GM18502 (cell line): ENCODE data around the gene LOXHD1.

Experiments
- ATAC-seq: cut with Tn5 transposase; IDR thresholded peaks from one replicate; pipeline ENCODE4 v1.9.1; 2021; ENCODE audit warnings: mild to moderate bottlenecking; ENCODE audit not compliant: unreplicated experiment, poor library complexity

LOXHD1 gene

DNA sequence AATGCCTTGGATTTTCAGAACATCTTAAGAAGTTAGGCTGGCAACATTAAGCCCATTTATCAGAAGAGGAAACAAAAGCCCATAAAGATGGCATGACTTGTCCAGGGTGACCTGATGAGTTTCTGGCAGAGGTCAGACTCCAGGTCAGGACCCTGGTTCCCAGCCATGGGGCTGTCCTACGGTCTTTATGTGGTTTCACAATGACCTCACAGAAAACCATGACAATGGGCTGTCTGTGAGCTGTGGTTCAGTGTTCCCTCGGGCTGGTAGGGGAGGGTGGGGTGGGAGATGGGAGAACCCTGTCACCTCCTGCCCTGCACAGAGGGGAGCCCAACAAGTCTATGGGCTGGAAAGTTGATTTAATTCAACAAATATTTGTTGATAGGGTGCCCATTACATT lies 101.8 kb downstream of the LOXHD1 start:
- no peak for ATAC-seq

DNA sequence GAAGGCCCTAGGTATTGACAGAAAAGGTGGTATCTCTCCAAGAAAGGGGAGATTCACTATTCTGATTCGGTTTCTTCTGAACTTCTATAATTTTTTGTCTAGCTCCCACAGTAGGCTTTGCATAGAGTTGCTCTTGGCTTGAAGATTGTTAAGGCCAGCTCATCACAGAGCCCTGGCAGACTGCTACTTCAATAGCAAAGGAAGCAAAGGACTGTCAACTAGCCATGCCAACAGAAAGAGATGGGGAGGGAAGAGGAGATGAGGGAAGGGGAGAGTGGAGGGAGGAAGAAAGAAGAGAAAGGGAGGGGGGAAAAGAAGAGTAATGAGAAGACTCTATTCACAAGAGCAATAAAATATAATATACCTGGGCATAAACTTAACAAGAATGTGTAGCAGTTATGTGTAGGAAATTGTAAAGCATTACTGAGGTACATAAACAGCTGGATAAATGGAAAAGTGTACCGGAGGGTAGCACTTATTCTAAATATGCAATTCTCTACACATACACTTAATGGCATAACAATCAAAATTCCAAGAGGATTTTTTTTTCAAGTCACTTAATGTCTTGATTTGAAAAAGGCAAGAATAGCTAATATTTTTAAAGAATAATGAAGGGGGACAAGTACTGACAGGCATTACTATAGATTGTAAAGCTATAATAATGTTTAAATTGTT lies 102.5 kb downstream of the LOXHD1 start:
- no peak for ATAC-seq

DNA sequence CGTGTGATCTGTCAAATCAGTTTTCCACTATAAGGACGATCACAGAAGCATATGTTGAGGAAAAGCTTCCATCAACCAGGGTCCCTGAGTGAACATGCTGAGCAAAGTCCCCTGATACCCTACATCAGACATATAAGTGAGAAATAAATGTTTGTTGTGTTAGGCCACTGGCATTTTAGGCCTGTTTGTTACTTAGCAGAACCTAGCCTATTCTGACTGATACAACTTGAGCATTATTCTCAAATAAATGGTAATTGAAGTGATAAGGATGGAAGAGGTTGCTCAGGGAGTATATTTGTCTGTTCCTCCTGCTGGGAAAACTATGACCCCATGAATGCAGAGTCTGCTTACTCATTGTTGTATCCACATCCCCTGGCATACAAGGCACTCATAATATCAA lies 106.4 kb downstream of the LOXHD1 start:
- ATAC-seq, result no peak

DNA sequence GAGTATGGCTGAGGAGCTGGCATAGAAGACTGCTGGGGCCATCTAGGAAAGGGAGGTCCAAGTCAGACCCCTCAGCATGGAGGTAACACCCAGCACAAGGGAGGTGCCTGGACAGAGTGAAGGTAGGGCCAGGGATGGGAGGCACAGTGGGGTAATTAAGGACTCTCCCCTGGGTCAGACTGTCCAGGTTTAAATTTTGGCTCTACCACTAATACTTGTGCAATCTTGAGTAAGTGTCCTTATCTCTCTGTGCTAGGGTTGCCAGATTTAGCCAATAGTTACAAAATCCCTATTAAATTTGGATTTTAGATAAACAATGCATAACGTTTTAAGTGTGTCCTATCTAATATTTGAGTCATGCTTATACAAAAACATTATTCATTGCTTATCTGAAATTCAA lies 109.5 kb downstream of the LOXHD1 start:
- ATAC-seq, result no peak

DNA sequence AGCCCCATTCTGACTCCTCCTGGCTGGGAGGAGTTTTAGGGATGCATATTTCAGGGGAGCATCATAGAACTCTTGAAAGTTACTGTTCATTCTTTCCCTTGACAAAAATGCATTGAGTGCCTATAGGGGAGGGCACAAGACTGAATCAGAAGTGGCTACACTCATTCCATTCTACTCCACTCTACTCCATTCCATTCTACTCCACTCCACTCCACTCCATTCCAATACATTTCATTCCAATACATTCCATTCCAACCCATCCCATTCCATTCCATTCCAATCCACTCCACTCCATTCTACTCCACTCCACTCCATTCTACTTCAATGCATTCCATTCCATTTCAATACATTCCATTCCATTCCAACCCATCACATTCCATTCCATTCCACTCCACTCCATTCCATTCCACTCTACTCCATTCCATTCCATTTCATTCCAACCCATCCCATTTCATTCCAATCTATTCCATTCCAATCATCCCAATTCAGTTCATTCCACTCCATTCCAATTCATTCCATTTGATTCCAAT lies 110.8 kb downstream of the LOXHD1 start:
- no peak for ATAC-seq

DNA sequence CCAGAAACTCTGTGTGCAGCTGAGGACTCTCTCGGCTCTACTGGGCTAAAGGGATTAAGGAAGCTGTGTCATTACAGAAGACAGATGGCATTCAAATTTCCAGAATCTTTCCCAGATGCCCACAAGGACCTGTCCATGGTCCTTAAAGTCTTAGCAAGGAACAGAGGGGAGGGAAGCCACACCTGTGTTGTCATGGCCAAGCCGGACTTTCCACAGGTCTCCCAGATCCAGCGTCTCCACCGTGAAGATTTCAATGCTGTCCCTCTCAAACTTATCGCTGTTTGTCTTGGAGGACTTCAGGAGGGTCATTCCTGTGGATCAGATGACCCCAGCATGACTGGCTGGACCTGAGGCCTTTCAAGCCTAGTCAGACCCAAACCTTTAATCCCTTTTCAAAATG lies 114.5 kb downstream of the LOXHD1 start:
- no peak for ATAC-seq

DNA sequence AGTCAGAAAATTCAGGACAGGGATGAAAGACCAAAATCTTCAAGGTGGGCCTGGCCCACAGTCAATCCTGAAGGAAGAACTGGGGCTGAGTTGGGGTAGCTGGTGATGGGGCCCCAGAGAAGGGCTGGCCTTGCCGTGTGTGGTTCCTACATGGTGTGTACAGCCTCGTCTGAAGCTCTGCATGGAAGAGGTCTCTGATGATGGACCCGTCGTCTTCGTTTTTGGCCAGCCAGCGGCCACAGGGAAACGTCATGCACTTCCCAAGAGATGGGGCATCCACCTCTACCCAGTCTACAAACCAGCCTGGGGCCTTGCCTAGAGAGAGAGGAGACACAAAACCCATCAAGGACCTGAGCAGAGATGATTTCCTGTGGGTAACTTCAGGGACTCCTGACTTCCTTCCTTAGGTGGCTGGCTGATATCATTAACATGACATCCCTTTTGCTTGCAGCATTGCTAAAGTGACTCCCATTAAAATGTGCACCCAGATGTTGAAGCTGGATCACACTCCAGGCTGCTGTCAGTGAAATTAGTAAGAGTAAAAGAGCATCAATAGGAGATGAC lies 115.3 kb downstream of the LOXHD1 start:
- ATAC-seq, result no peak

DNA sequence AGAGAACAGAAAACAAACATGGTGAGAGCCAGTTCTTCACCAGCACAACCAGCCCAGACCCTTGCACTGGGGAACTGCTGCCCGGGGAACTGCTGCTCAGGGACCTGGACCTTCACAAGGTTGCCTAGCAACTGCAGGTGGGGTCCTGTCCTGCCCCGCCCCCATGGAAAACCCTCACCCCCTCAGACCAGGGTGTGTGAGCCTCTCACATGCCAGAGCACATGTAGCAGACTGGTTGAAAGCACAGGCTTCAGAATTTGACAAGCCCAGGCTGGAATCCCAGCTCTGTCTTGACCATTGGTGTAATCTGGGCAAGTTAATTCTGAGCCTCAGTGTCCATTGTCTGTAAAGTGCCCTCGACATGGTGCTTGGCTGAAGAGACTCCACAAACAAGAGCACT lies 118.6 kb downstream of the LOXHD1 start:
- ATAC-seq, result no peak

DNA sequence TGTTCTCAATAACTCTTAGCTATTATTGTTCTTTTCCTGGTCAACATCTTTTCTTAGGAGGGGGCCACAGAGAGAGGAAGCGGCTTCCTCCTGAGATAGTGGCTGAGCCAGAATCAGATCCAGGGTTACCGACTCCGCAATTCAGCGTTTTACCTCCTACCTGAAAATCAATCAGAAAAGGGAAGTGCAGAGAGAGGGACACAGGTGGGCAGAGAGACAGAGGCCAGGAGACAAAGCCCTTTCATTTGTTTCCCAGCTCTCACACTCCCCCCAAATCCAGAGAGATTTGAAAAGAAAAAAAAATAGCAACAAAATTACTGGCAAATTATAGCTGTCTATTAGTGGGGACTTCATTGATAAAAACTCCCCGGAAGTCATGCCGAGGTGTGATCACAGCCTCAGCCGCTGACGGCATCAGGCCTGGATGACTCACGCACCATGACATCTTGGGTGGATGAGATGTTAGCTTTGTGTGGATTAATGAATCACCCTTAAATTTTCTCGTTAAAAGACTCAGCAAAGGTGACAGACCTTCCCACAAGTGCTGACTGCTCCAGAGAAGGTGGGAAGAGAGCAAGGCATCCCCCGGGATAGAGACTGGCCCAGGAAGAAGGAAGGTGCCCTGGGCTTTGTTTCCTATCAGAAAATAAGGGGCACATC lies 120.7 kb downstream of the LOXHD1 start:
- no peak for ATAC-seq

DNA sequence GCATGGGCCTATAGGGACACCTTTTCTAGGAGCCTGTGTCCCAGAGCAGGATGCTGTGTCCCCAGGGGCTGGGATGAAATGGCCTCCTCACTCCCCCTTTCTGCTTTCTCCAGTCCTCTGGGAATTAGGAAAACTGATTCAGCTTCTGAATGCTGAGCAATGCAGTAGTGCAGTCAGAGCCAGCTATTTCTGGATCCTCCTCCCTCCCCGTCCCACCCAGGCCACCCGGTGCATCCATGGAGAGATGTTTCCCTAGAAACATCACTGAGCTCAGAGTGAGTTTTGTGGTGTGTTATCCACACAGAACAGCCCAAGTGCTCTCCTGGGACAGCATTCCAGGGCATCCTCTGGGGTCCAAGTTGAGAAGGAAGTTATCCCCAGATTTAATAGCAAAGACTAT lies 125.5 kb downstream of the LOXHD1 start:
- ATAC-seq, result no peak

DNA sequence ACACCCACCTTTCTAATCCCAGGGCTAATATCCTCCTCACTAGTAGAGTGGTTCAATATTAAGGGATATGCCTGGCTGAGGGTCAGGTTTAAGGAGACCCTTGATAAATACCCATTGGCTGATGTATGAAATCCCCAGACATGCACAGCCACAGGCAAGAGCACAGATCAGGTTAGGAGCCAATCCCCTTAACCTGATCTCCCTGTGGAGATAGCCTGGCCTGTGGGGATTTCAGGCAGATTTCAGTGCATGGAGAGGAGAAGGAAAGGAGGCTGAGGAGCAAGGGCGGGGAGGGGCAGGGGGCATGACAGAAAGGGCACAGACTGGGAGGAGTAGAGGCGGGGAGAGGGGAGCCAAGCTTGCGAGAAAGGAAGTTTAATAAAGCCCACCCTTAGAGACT lies 129.0 kb downstream of the LOXHD1 start:
- ATAC-seq, result no peak

DNA sequence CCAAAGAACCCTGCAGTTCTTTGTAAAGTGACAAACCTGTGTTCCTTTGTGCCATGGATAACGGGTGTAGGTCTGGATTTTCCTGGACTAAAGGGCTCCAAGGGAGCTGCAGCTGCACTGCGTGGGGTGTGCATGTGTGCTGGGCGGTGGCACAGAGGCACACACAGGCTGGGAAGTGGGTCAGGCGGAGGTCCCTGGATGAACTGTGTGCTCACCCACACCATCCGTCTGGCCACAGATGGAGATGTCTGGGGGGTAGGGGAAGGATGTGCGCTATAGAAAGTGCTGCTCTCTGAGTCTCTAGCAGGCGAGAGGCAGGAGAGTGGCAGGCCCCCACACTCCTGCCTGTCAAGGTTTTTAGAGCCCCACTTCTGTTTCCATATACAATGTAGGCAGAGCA lies 137.2 kb downstream of the LOXHD1 start:
- no peak for ATAC-seq

DNA sequence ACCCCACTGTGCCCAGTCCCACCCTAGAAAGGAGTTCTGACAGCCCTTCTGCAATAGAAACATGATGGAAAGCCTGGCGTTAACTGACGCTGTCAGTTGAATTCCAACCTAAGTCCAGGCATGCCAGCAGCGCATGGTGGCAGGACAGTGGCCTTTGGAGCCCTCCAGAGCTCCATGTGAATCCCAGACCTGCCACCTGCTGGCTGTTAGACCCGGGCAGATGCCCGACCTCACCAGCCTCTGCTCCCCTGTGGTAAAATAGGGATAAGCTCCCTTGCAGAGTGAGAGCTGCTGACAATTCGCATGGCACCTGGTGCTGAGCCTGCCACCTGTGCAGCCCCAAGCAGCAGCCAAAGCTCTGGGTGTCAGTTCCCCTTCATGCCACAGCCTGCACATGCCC lies 138.6 kb downstream of the LOXHD1 start:
- ATAC-seq, result no peak

DNA sequence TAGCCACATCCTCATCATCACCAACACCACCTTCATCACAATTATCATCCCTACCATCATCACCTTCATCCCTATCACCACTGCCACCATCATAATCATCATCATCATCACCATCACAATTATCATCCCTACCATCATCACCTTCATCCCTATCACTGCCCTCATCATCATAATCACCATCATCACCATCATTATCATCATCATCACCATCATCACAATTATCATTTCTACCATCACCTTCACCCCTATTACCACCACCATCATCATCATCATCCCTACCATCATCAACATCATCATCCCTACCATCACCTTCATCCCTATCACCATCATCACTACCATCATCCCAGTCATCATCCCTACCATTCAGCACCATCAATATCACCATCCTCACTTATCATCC lies 140.5 kb downstream of the LOXHD1 start:
- ATAC-seq, result no peak

DNA sequence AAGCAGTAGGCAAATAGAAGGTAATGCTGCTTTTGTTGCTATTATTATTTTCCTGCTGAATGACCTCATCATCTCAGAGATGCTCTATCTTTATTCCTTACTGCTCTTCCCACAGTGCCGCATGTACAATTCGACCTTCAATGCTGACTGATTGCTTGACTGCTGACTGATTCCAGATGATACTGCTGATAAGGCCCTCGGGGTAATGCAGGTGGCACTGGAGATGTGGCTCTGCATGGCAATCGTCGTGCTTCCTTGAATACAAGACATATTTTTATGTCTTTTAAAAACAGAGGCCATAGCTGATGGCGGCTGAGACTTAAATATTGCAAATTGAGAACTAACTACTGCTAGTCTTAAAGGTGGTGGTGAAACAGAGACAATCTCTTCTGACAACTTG lies 146.6 kb downstream of the LOXHD1 start:
- ATAC-seq, result no peak

DNA sequence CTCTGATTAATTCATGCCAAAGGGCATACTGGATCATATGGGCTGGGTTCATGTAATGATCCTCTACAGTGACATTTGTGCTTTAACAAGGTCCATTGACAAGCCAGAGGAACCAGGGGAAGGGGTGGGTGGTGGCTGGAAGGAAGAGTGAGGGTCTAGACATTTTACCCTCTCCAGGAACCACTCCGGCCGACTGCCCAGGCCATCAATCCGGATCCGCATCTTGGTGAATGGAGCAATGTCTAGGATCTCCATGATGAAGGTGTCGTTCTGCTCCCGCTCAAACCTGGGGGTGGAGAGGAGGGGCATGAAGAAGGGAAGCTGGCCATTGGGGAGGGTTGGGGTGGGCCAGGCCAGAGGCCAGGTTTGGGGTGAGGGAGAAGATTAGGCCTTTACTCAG lies 147.5 kb downstream of the LOXHD1 start:
- ATAC-seq, result no peak

DNA sequence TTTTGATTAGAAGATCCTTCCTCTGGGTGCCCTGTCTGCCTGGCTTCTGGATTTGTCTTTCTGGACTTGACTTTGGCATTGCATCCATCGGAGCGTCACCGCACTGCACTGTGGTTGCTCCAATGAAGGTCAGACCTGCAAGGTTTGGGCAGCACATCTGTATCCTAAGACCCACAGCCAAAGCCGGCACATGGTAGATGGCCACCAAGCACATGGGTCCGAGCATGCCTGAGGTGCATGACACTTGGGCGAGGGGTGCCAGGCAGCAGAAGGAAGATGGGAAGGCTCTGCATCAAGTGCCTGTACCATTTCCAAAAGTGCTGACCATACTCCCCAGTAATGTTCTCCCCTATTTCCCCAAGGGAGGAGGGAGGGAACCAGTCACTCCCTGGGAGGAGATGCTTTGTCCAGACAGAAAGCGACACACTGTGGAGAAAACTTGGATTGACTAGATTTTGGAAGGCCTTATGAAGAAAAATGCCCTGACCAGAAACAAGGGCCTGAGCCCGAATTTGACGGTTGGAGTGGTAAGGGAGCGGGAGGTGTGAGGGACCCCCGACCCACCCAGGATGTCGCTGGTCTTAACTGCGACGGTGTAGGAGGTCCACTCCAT lies 149.9 kb downstream of the LOXHD1 start:
- ATAC-seq, result no peak

DNA sequence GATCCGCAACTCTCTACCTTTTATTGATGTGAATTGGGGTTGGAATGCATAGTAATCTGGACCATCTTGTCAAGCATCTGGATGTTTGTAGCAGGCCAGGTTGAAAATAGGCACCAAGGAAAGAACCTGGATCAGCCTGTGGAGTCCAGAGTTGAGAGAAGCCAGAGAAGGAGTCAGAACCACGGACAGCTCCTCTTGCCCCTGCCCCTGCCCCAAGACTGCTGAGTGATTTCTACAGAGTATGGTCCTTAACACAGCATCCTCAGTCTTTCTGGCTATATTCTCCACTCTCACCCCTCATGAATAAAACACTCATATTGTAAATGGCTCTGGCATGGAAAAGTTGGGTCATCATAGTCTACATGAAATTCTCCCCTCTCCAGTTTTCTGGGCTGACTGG lies 154.6 kb downstream of the LOXHD1 start:
- ATAC-seq, result no peak

DNA sequence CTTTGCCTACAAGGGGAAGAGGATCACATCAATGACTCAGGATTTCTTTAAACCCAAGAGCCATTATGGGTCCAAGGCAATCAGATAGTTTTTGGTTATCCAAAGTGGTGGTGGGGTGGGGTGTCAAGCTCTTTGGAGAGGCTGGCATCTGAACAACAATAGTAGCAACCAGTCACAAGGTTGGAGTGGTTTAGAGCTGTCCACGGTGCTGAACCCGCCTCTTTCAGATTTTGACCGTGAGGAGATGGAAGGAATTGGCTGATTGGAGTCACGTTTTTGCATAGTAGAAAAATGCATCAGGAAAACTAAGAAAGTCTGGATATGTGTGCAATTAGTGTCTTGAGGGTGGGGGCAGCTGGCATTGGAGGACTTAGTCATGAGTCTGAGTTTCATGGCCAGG lies 159.9 kb downstream of the LOXHD1 start:
- no peak for ATAC-seq

DNA sequence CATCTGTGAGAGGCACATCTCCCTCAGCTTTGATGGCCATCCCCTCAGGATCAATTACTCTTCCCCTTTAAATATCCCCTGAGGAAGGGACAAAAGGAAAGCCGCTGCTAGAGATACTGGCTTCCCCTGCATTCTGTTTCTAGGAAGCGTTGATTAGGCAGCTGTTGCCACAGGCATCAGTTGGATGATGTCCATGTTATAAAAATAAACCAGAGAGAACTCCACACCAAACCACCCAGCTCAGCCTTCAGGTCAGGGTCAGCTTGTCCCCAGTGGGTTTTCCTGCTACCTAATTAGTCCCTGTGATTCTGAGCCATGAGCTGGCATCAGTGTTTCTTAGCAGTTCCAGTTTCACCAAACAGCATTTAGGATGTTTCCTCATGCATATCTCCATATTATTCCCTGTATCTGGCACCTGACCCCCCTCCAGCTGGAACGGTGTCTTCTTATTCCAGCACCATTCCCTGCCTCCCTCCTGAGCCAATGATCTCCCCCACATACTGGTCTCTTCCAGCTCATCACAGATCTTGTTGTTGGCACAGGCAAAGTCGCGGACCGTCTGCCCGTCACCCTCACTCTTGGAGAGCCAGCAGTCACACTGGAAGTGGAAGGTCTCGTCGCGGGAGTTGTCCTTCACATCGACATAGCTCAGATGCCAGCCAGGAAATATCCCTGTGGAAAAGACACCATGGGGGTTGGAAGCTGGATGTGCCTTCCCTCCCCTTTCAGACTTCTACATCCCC lies 168.4 kb downstream of the LOXHD1 start:
- no peak for ATAC-seq
